HS-27A (cell line): Measurements from ENCODE around the gene LIN54.

Experiments used
- DNase-seq: peaks from one replicate; pipeline ENCODE4 v3.0.0-alpha.2; 2012; ENCODE audit warnings: low read depth, missing footprints

Gene LIN54

DNA sequence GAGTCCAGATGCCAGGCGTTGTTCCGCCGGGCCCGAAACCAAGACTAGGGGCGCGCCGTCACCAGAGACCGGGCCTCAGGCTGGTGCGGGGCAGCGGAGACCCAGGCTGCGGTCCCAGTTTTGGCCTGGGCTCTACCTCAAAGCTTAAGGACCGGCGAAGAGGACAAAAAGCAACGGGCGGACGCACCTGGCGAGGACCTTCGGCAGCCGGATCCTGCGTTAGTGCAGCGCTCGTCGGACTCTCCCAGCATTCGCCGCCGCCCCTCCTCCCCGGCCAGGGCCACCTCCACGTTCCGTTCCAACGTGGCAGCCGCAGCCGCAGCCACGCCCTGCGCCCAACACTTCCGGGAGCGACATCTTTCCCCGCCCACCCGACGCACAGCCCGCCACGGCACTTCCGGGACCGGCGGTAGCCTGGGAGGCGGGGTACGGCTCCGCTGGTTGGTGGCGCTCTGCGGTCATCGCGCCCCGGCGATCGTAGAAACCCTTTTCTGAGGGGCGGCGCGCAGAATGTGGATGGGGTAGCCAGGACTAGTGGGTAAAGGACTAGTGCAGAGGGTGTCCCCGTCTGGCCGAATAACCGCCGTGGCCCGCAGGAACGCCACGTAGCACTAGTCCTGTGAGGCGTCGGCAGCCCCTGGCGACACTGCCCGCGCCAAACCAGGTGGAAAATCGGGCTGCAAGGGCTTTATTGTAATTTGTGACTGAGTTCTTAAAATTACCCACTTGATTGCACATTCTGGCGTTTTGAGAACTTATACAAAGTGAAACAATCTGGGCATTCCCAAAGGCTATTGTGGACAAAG lies 119.5 kb downstream of the LIN54 start, which contains the start of gene SEC31A:
TSS of gene SEC31A (minus strand) at position 253 of the 806 bp plus-strand sequence. CDS start 9,217 bp downstream, outside the sequence.
- DNase-seq, result peak; percentile 79

DNA sequence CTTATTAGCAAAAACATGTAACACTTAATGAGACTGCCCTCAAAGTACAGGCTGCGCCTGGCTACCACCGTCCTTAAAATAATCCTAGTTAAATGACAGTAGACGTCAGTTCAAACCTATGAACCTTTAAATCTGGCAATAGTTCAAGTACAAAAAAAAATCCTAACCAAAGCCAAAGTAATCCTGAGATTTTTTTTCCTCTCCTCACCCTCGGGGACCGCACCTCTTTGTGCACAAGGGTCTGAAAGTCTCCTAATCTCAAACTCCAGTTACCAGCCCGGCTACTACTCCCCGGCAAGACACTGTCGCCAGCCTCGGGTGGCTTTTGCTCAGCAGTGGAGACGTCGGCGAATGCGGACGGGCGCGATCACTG lies 120.1 kb downstream of the LIN54 start:
- no peak for DNase-seq

DNA sequence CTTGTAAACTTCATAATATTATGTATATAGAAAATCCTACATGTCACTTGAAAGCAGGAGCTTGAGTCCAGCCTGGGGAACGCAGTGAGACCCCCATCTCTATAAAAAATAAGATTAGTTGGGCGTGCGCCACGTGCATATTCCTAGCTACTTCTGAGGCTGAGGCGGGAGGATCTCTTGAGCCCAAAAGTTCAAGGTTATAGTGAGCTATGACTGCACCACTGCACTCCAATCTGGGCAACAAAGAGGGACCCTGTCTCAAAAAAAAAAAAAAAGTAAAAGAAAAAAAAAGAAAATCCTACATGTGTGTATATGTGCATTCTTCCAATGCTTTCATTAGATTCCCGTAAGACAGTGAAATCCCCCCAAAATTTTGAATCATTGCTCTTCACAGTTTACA lies 121.3 kb downstream of the LIN54 start:
- DNase-seq, result no peak

DNA sequence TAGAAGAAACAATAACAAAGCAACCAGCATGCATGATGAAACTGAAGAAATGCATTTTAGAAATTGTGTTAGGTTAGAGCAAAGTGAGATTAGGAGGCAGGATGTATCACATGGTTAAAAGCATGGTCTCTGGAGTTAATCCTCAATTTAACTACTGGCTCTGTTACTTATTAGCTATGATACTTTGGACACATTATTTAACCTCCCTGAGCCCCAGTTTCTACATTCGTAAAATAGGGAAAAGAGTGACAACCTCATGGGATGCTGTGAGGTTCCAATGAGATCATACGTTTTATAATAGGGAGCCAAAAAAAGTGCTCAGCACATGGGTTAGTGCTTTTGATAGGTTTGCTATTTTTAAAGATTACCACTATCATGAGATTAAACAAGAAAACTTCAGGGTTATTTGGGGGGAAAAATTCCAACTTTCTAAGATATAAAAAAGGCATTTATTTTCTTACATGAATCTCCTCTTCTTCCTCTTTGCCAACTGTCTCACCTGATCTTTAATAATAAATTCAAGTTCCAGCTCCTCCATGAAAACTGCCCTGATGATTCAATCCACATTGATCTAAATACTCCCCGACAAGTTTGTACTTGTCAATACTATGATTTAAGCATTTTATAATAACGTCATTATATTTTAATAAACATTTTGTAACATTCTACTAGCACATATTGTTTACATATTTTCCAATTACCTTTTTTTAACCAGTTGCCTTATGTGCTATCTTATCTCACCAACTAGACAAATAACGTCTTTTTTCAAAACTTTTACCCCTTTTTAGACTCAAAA lies 124.3 kb downstream of the LIN54 start:
- DNase-seq, result no peak

DNA sequence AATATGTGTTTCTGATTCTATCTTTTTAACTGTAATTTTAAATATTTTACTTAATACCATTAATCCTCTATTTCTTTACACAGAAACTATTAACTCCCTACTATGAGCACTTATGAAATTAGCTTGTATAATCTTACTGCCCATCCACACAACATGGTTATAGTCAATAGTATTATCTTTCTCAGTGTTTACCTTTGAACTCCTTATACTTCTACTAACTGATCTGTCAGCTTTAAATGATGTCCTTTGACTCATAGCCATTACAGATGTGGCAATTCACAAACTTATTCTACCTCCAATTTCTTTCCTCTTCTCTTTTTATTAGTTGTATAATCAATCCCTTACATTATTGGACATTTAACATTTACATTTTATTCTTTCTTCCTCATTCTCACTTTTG lies 125.2 kb downstream of the LIN54 start:
- DNase-seq, result no peak
